AML-193 (cell line): ENCODE measurements around the gene METTL4.
"Not testable (repeated sequence)": the region's sequence is repeated elsewhere in the genome, so short reads cannot be mapped to it uniquely, and the experiment has no call there.

Experiments used
- DNase-seq, 2 experiments: peaks; one replicate each; lab custom pipeline; 2025; lab: John Stamatoyannopoulos, UW

METTL4 gene

DNA sequence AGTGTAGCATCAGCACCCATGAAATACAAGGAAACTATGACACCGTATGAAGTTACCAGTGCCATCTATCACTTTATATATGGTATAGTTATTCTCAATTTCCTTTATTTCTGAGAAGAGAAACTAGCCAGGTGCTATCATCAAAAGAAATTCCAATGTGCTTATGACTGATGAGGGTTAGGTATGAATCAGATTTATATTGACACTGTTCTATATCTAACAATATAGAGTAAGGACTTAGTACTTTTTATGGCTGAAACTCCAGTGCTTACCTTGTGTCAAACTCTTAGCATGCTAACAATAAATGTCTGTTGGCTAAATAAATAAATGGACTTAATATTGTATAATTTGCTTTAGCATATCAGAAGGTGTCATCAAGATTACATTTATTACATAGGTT lies 6.9 kb downstream of the METTL4 start:
- no peak for DNase-seq

DNA sequence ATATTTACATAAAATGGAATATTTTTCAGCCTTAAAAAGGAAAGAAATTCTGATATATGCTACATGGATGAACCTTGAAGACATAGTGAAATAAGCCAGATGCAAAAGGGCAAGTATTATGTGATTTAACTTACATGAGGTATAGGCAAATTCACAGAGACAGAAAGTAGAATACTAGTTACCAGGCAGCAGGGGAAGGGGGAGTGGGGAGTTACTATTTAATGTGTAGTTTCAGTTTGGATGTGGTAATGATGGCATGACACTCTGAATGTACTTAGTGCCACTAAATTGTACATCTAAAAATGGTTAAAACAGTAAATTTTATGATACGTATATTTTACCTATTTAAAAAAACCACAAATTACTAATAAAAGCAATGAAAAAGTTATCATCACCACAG lies 12.1 kb downstream of the METTL4 start:
- no peak for DNase-seq

DNA sequence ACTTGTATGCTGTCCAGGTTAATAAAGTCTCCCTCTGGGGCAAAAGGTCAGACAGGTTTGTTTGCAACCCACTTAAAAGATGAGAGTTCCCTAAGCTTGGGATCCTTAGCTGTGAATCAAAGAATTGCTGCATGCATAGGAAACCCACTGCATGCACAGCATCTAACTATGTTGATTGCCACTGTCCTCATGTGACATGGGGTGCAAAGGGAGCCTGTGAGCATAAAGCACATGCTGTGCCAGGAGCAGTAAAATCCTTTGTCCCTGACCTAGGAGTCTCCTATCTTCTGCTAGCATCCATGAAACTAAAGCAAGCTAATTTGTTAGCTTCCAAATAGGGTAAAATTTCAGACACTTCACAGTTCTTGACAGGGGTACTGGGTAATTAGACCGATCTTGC lies 13.8 kb downstream of the METTL4 start:
- no peak for DNase-seq

DNA sequence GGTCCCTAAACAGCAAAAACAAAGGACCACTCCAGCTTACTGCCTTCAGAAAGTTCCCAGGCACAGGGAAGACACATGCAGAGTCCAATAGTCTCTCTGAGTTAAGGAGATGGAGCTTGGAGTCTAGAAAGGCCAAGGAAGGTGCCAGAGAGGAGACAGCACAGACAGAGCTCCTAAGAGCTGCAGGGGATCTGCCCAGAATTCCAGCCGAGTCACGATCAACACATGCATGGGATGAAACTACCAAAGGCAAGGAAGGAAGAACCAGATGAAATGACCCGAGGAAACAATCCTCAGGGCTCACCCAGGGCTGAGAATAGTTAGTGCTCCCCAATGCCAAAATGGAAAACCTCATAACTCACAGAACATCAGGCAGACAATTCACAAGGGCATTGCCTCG lies 15.4 kb downstream of the METTL4 start:
- no peak for DNase-seq

DNA sequence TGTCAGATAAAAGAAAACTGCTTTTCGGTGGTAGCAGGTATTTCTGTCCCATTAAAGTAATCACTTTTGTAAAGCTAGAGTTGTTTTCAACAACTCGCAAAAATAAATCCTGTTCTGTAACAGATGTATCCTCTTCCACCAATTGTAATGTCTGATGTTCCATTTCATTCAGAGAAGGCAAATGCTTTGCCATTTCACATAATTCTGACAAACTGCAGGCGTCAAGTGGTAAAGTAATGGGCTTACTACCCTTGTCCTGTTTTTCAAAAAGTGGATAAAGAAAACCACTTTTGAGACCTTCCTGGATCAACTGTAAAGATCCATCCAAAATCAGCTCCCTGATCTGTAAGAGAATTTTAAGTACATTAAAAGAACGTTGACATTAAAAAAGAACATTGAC lies 16.6 kb downstream of the METTL4 start:
- no peak for DNase-seq

DNA sequence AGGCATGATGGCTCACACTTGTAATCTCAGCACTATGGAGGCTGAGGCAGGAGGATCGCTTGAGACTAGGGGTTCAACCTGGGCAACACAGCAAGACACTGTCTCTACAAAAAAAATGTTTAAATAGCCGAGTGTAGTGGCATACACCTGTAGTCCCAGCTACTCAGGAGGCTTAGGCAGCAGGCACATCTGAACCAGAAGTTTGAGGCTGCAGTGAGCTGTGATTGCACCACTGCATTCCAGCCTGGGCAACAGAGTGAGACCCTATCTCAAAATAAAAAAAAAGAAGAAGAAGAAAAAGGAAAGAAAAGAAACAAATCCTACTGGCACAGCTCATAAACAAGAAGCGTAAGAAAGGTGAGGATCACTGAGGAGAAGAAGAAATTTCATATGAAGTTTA lies 19.9 kb downstream of the METTL4 start:
- DNase-seq: no peak

DNA sequence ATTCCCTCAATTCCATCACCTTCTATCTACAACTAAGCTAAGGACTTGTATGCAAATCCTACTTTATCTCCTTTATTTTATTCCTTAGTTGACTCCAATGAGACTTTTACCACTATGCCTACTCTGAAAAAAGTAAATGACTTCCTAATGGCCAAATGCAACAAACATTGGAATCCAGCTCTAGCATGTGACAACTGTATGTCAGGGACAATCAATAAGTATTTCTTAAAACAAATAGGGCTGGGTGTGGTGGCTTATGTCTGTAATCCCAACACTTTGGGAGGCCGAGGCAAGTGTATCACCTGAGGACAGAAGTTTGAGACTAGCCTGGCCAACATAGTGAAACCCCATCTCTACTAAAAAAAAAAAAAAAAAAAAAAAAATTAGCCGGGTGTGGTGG lies 21.8 kb downstream of the METTL4 start:
- DNase-seq: no peak

DNA sequence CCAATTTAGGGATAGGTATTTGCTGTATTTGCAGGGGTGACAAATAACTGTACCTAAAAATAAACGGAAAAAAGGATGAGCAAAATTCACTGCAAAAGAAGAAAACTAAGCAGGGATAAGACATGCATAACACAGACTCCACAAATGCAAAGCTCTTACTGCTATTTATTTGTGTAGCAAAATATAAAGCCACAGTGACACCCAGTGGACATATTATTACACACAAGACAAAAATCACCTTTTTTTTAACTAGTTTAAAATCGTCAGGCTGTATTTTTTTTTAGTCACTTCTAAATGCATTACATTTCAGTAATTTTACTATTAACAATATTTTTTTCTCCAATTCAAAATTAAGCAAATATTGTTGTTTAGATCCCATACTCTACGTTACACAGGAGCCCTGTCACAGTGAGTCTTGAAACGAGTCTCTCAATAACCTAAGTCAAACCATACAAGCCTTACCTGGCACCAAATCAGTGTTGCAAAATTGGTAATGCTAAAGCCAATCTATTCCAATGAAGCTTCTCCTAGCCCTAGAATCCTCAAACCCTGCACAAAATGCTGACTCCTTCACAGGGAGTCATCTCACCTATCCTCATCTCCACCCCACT lies 23.7 kb downstream of the METTL4 start:
- DNase-seq: peak; percentile 36 to 61

DNA sequence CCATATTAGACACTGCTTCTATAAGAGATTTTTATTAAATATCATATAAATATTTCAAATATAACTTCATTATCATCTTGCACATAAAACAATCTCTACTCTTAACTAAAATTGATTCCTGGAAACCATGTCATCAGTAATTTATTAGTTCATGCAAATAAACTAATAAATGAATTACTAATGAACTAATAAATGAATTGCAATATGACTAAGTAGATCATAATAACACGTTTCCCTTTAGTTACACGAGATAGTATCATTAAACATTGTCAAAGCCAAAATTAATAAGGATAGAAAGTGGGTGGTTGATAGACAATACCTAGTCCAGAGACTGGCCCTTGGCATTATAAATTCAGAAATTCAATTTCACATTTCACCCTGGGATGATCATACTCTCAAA lies 26.1 kb downstream of the METTL4 start:
- no peak for DNase-seq

DNA sequence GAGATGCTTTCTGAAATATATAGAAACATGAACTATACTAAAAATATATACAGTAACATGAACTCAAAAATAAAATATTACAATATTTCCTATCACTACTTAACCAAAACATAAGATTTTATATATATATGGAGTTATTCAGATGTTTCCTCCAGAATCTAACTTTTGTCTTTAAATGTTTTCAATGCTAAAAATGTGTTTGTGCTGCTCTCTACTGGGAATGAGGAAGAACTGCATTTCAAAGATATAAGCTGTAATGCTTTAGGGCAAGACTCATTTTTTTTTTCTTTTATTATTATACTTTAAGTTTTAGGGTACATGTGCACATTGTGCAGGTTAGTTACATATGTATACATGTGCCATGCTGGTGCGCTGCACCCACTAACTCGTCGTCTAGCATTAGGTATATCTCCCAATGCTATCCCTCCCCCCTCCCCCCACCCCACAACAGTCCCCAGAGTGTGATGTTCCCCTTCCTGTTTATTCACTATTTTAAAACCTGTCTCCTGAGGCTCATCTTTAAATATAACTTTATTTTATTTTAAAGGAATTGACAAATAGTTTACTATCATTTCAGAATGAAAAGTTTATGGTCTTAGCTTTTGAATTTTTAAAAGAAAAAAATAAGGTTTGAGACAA lies 29.3 kb downstream of the METTL4 start:
- peak; percentile 71 to 75 for DNase-seq

DNA sequence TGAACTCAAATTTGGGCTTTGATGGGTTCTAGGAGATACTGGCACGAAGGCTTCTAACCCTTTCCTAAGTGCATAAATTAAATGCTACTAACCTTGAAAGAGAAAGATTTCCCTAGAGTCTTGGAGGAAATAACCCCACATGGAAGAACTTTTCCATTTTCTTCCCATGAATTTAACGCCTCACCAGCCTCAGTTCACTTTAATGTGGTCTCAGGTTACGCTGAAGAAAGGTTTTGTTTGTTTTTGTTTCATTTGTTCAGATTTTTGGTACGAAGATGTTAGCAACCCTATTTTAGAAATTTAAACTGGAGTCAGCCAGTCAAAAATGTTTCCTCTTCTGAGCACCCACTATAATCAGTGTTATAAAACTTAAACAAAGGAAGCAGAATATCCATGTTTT lies 30.7 kb downstream of the METTL4 start:
- no peak for DNase-seq

DNA sequence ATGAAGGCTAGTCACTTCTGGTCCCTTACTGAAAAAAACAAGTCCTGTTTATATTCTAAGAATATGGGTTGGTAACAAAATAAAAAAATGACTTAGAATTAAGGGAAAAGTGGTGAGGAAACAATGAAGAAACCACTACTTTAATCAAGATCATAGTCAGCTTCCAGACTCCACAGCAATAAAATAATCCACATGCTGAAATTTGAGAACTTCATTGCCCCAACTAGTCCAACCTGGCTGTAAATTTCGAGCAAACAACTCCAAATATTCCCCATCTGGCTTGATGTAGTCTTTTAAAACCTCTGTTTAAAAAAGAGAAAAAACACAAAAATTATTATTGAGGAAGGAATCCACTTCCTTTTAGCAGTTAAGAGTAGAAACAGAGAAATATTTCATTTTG lies 32.5 kb downstream of the METTL4 start:
- DNase-seq: no peak

DNA sequence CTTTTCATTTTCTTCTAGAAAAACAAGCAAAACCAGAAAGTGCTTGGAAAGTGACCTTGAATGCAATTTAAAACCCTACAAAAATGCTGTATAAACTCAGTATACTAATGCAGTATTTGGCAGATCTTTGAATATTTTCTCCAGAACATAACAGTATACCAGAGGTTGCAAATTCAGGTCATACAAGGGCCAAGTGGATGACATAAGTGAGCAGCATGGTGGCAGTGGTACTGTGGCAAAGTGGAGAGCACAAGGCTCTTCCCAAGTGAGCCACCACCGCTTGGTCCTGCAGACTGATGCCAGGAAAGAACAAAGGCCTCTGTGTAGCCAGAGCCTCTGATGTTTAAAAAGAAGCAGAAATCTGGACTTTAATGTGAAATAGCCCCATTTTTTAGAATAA lies 33.1 kb downstream of the METTL4 start:
- no peak for DNase-seq

DNA sequence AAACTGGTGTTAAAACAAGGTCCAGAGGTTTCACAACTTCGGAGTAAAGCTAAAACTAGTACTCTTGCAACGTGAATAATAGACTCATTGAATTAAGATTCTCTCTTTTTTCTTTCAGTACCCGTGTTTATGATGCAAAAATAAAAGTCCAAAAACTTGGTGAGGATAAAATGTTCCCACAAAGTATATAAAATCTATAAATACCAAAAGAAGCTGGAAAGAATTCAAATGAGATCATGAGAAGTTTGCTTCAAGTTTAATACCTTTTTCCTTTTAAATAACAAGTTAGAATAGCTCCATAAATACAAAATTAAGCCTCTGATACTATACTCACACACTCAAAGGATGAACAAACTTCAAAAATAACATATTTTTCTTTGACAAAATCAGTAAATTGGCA lies 34.0 kb downstream of the METTL4 start:
- no peak for DNase-seq

DNA sequence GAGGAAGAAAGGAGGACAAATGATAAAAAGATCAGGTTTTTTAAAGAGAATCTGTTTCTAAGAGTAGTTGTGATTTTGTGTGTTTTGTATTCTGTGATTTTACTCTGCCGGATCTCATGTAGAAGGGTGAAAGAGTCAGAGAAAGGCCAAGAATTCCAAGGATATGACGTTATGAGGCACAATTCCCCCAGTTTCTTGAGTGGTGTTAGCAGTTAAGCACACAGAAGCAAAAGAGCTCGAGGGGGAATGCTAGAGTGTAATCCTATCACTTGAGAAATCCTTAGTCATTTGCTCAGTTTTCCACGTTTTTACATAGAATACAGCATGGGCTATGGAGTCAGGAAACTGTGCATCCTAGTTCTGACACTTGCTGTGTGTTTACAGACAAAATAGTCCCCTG lies 34.8 kb downstream of the METTL4 start:
- DNase-seq: no peak

DNA sequence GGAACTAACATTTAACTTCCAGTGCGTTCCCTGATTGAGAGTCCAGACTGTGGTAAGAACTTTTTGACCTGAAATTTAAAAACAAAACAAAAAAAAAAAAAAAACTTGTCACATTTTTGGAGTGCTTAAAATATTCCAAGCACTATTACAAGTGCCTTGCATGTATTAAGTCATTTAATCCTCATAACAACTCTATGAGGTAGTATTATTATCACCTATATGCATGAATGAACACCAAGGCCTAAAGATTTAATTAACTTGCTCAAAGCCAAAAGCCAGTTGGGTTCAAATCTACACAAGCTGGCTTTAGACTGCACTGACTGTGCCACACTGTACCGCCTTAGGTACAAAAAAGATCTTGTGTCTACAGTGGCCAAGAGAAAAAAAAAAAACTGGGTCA lies 35.2 kb downstream of the METTL4 start:
- DNase-seq: no peak

DNA sequence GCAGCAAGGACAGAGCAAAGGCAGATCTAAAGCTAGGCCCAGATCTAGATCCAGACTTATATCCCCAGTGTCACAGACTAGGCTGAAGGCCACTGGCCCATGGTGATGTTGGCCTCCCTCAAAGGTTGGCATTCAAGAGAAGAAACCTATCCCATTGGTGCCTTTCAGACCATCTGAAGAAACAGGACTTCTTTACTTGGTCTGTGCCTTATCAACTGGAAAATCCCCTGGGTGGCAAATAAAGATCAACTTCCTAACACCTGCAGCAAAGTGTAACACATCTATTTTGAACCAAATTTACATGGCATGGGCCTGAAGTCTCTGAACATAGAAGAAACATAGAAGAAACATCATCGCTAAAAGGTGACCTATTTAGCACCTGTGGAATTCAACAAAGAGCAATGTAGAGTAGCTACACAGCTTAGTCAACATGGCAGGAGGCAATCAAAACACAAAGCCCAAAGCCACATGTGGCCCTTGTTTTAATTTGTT lies 35.8 kb downstream of the METTL4 start:
- no peak for DNase-seq

DNA sequence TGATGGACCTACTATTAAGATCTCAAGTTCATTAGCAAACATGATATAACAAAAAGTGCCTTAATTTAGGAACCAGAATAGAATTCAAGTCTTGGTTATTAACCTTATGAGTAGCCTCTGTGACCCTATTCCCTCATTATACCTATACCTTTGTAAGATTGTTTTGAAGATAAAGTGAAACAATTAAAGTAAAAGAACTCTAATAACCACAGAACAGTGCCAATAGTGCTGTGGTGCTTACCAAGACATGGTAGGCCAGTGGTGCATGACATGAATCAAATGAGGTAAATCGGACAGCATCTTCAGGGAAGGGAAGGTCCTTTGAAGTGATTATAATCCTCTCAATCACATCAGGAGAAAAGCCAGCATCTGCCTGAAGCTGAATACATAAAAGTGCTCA lies 36.4 kb downstream of the METTL4 start:
- no peak for DNase-seq

DNA sequence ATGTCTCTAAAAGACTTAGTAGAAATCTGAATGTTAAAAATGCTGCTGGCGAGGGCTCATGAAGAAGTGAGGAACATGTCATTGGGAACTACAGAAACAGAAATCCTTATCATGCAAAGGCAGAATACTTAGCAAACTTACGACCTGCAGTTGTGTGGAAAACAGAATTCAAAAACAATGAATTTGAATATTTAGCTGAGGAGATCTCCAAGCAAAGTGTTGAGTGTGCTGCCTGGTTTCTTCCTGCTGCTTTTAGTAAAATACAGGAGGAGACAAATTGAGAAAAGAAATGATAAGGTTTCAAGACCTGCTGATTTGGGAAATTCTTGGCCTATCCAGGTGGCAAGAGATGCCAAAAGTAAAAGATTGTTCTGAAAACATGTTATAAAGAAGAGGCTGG lies 38.5 kb downstream of the METTL4 start:
- no peak for DNase-seq

DNA sequence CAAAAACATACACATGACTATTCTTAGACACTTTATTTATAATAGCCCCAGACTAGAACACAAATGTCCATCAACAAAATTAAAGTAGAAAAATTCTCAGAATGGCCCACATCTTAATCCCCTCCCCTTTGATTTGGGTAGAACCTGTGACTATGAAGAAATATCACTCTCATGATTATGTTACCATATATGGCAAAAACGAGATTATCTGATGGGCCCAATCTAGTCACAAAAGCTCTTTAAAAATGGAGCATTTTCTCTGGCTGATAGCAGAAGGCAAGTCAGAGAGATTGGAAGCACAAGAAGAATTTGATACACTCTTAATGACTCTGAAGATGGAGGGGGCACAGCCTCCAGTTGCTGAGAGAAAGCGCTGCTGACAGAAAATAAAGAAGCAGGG lies 39.6 kb downstream of the METTL4 start:
- no peak for DNase-seq

DNA sequence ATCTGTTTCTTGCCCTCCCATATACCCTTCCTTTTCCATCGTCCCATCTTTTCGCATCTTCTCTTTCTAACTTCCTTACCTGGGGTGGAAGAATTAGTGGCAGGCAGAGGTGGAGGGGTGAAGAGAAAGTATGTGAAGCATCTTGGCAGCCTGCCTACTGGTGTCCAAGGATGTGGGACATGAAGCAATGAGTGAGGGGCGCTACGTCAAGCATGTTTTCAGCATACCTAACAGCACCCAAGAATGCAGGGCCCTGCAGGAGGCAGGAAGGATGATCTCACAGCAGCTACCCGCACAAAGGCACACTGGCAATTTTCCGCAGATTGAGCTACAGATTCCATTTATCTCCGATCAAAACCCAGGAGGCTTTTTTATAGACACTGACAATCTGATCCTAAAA lies 42.2 kb downstream of the METTL4 start:
- DNase-seq: no peak

DNA sequence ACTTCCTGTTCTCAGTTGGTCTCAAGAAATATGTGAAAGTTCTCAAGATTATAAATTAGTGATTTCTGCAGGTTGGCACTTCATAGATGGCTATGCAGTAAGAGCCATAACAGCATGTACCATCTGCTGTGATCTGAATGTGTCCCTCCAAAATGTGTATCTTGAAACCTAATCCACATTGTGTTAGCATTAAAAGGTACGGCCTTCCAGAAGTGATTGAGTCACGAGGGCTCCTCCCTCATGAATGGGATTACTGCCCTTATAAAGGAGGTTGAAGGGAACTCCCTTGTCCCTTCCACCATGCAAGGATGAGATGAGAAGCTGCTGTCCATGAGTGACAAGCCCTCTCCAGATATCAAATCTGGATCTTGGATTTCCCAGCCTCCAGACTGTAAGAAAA lies 45.0 kb downstream of the METTL4 start:
- DNase-seq: no peak

DNA sequence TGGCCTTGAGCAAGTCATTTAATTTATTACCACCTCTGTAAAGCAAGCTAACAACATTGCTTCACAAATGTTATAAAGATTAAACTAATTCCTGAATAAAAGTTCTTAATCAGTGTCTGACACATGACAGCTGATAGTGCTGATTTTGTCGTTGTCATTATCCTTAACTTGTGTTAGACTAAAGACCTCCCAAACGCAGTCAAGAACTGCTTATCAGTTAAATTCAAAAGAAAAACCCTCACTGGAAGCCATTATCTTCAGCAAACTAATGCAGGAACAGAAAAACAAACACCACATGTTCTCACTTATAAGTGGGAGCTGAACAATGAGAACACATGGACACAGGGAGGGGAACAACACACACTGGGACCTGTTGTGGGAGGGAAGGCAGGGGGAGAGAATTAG lies 46.5 kb downstream of the METTL4 start:
- DNase-seq: not testable (repeated sequence)

DNA sequence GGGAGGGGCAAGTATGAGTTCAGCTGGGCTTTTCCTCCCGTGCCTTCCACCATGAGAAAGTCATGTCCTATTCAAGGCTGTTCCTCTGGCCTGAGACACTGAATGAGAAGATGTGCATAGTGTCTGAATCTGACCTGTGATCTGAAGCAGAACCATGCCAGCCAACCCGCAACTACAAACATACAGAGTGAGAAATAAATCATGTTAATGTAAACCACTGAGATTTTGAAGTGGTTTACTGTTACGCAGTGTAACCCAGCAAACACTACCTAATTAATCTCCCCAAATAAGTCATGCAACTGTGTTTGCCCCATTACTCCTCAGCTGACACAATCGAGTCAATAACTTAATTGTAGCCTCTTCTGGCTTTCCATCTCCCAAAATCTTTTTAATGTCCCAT lies 49.2 kb downstream of the METTL4 start:
- no peak for DNase-seq
